HUES6 (cell line): ENCODE measurements around the gene PRPF31.

Experiments
- H3K27ac ChIP-seq: 2 replicates; pipeline ENCODE4 v1.7.0; 2013; ENCODE audit warnings: low read depth, mild to moderate bottlenecking, low read length, inconsistent platforms
- H3K27me3 ChIP-seq: 2 replicates; pipeline ENCODE4 v1.6.1; 2013; ENCODE audit warnings: low read length; ENCODE audit not compliant: control insufficient read depth, insufficient read depth
- H3K36me3 ChIP-seq: 2 replicates; pipeline ENCODE4 v1.6.1; 2013; ENCODE audit warnings: low read length; ENCODE audit not compliant: control insufficient read depth, insufficient read depth
- H3K4me1 ChIP-seq: 2 replicates; pipeline ENCODE4 v1.6.1; 2013; ENCODE audit warnings: low read length; ENCODE audit not compliant: control insufficient read depth, insufficient read depth
- H3K4me3 ChIP-seq: 2 replicates; pipeline ENCODE4 v1.5.1; 2013; ENCODE audit warnings: low read depth, low read length
- H3K9ac ChIP-seq: one replicate; pipeline ENCODE4 v1.6.1; 2013; ENCODE audit warnings: mild to moderate bottlenecking, low read length
- H3K9me3 ChIP-seq: 2 replicates; pipeline ENCODE4 v1.6.1; 2013; ENCODE audit warnings: low read depth, low read length; ENCODE audit not compliant: control insufficient read depth, insufficient read depth

The PRPF31 gene

GRCh38 chr19:54156953-54157352 is 41.4 kb downstream of the PRPF31 start:
- Histone ChIP-seq H3K36me3 (peaks cover 56% of the 10 kb centered on the region), H3K4me3 (no peak overlapping the region), H3K27me3 (no peaks in the 10 kb centered on the region), H3K4me1 (peaks cover 16% of the 10 kb centered on the region), H3K9me3 (no peaks in the 10 kb centered on the region), H3K9ac (no peak overlapping the region), H3K27ac (no peak overlapping the region)

- Histone ChIP-seq H3K4me1 (peaks cover 17% of the 10 kb centered on the region), H3K27me3 (peaks cover 9% of the 10 kb centered on the region), H3K4me3 (peak overlapping the region; percentile 89), H3K27ac (peak overlapping the region; percentile 85; the same call in 1 of the 2 replicates), H3K9me3 (no peaks in the 10 kb centered on the region), H3K9ac (peak overlapping the region; percentile 87), H3K36me3 (peaks cover 37% of the 10 kb centered on the region)
These were observed 43.3 kb downstream of the PRPF31 start for GRCh38 chr19:54158812-54159351.

- Histone ChIP-seq H3K27me3 (peaks cover 9% of the 10 kb centered on the region), H3K4me3 (peak within 1 kb of the TSS; percentile 89), H3K4me1 (peaks cover 20% of the 10 kb centered on the region)
These were observed 44.0 kb downstream of the PRPF31 start, which contains the start of gene LENG1 for GRCh38 chr19:54159352-54160181. LENG1 (minus strand) TSS chr19:54159721; CDS start chr19:54159695, 26 bp downstream.

GRCh38 chr19:54160182-54160811 is 44.7 kb downstream of the PRPF31 start:
- Histone ChIP-seq H3K27me3 (peaks cover 9% of the 10 kb centered on the region), H3K9ac (peak overlapping the region; percentile 79), H3K27ac (peak overlapping the region; percentile 45; the same call in 1 of the 2 replicates), H3K9me3 (no peaks in the 10 kb centered on the region), H3K4me1 (peaks cover 20% of the 10 kb centered on the region), H3K36me3 (peaks cover 23% of the 10 kb centered on the region), H3K4me3 (peak overlapping the region; percentile 89)

More at GRCh38 chr19:54159352-54160181, 44.0 kb downstream of the PRPF31 start, which contains the start of gene LENG1:
- Histone ChIP-seq H3K9ac (peak within 1 kb of the TSS; percentile 87), H3K9me3 (no peaks in the 10 kb centered on the region), H3K27ac (peak within 1 kb of the TSS; percentile 85), H3K36me3 (peaks cover 30% of the 10 kb centered on the region)

- H3K4me1 ChIP-seq, result peaks cover 20% of the 10 kb centered on the region
- H3K9me3 ChIP-seq, result no peaks in the 10 kb centered on the region
- H3K27ac ChIP-seq, result no peak overlapping the region
- H3K27me3 ChIP-seq, result peaks cover 9% of the 10 kb centered on the region
- H3K9ac ChIP-seq, result peak overlapping the region; percentile 79
- peak overlapping the region; percentile 89 for H3K4me3 ChIP-seq
- H3K36me3 ChIP-seq, result peaks cover 17% of the 10 kb centered on the region
These were observed 45.3 kb downstream of the PRPF31 start for GRCh38 chr19:54160854-54161253.

GRCh38 chr19:54162241-54162805 is 46.8 kb downstream of the PRPF31 start:
- Histone ChIP-seq H3K27ac (no peak overlapping the region), H3K4me3 (peak overlapping the region; percentile 75), H3K9ac (no peak overlapping the region)

GRCh38 chr19:54162884-54163283 is 47.3 kb downstream of the PRPF31 start:
- Histone ChIP-seq H3K4me1 (peaks cover 20% of the 10 kb centered on the region), H3K9ac (no peak overlapping the region), H3K27me3 (peaks cover 9% of the 10 kb centered on the region), H3K9me3 (no peaks in the 10 kb centered on the region), H3K4me3 (peak overlapping the region; percentile 75; the same call in 1 of the 2 replicates), H3K36me3 (peaks cover 4% of the 10 kb centered on the region; the same call in 1 of the 2 replicates), H3K27ac (no peak overlapping the region)

More at GRCh38 chr19:54162241-54162805, 46.8 kb downstream of the PRPF31 start:
- H3K36me3 ChIP-seq, result peaks cover 5% of the 10 kb centered on the region
- H3K4me1 ChIP-seq, result peaks cover 20% of the 10 kb centered on the region
- H3K27me3 ChIP-seq, result peaks cover 9% of the 10 kb centered on the region
- H3K9me3 ChIP-seq, result no peaks in the 10 kb centered on the region

- no peak overlapping the region for H3K27ac ChIP-seq
- H3K9me3 ChIP-seq, result no peaks in the 10 kb centered on the region
- peak overlapping the region; percentile 57 for H3K4me3 ChIP-seq
- H3K27me3 ChIP-seq, result peaks cover 9% of the 10 kb centered on the region
- H3K36me3 ChIP-seq, result no peaks in the 10 kb centered on the region
- H3K9ac ChIP-seq, result no peak overlapping the region
- H3K4me1 ChIP-seq, result peaks cover 15% of the 10 kb centered on the region
These were observed 49.0 kb downstream of the PRPF31 start for GRCh38 chr19:54164369-54165068.

GRCh38 chr19:54165222-54165621 is 49.7 kb downstream of the PRPF31 start:
- H3K36me3 ChIP-seq, result no peaks in the 10 kb centered on the region
- H3K4me1 ChIP-seq, result peaks cover 15% of the 10 kb centered on the region
- no peak overlapping the region for H3K27ac ChIP-seq
- H3K9me3 ChIP-seq, result no peaks in the 10 kb centered on the region
- no peak overlapping the region for H3K9ac ChIP-seq
- H3K27me3 ChIP-seq, result peaks cover 9% of the 10 kb centered on the region
- H3K4me3 ChIP-seq, result no peak overlapping the region

- Histone ChIP-seq H3K4me1 (peaks cover 16% of the 10 kb centered on the region), H3K27me3 (peaks cover 5% of the 10 kb centered on the region; the same call in 1 of the 2 replicates)
These were observed 52.8 kb downstream of the PRPF31 start for GRCh38 chr19:54168174-54168917.

More at GRCh38 chr19:54168174-54168917, 52.8 kb downstream of the PRPF31 start:
- H3K4me3 ChIP-seq, result no peak overlapping the region
- H3K27ac ChIP-seq, result no peak overlapping the region
- no peak overlapping the region for H3K9ac ChIP-seq
- no peaks in the 10 kb centered on the region for H3K36me3 ChIP-seq
- no peaks in the 10 kb centered on the region for H3K9me3 ChIP-seq
